OCI-LY7 (cell line): ENCODE results near the gene PTPRE.

Experiments used
- EZH2phosphoT487 ChIP-seq: fragments of 200-600 bp; sonication (generic); IDR thresholded peaks from 2 replicates; pipeline ENCODE4 v1.6.1; 2018; ENCODE audit warnings: low read depth, borderline replicate concordance, mild to moderate bottlenecking, mixed run types, antibody characterized with exemption, low read length, moderate library complexity, mixed read lengths
- TF ChIP-seq, protein P1 (sequence below): fragments of 200-600 bp; sonication (generic); conservative IDR thresholded peaks from 2 replicates; pipeline ENCODE4 v1.5.1; 2014; ENCODE audit warnings: mild to moderate bottlenecking, antibody characterized with exemption, low read length, moderate library complexity, mixed read lengths

DNA sequence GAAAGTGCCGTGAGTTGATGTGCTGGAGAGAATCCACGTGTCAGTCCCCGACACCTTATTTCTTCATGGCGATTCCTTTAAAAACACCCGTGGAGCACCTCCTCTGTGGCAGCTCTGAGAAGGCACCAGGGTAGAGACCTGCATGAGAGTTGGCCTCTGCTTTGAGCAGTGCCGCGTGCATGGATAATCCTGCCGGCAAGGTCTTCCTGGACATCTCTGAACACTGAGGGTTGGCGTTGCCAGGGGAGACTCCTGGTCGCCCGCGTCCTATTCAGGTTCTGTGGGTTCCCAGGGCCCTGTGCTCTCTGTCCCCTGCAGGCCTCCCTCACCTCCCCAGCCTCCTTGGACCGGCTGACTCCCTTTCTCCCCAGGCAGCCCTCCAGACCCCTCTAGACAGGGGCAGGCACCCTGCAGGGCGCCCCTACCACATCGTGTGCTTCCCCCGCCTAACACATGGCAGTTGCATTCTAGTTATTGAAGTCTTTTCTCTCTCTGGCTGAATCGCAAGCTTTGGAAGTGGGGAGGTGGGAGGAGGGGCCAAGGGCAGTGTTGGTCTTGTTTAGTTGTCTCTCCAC, 123.7 kb downstream of the PTPRE start:
- TF ChIP-seq, protein P1, sequence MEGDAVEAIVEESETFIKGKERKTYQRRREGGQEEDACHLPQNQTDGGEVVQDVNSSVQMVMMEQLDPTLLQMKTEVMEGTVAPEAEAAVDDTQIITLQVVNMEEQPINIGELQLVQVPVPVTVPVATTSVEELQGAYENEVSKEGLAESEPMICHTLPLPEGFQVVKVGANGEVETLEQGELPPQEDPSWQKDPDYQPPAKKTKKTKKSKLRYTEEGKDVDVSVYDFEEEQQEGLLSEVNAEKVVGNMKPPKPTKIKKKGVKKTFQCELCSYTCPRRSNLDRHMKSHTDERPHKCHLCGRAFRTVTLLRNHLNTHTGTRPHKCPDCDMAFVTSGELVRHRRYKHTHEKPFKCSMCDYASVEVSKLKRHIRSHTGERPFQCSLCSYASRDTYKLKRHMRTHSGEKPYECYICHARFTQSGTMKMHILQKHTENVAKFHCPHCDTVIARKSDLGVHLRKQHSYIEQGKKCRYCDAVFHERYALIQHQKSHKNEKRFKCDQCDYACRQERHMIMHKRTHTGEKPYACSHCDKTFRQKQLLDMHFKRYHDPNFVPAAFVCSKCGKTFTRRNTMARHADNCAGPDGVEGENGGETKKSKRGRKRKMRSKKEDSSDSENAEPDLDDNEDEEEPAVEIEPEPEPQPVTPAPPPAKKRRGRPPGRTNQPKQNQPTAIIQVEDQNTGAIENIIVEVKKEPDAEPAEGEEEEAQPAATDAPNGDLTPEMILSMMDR = no peak
- no peak for TF ChIP-seq EZH2phosphoT487
